Measurements from ENCODE around the gene IL13.

The IL13 gene

DNA sequence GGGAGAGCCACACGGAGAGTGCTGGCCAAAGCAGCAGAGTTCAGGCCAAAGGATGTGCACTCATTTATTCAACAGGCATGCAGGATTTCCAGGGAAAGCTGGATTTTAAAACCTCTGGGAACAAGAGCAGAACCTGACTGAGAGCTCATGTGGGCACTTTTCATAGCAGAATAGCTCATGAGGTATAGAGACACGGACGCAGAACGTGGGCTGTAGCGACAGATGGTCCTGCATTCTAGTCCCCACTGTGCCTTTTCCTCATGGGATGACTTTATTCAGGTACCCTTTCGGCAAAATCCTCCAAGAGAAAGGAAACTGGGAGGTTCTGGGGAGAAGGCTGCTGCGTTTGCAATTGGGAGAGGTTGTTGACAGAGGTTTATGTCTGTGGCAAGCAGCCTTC is 21.2 kb downstream of the IL13 start:
- TF ChIP-seq PPARA (CRISPR knock-in tag; IDR thresholded peaks at IDR 0.05; ENCODE audit: borderline replicate concordance), result no peak
- no peak for ATAC-seq

DNA sequence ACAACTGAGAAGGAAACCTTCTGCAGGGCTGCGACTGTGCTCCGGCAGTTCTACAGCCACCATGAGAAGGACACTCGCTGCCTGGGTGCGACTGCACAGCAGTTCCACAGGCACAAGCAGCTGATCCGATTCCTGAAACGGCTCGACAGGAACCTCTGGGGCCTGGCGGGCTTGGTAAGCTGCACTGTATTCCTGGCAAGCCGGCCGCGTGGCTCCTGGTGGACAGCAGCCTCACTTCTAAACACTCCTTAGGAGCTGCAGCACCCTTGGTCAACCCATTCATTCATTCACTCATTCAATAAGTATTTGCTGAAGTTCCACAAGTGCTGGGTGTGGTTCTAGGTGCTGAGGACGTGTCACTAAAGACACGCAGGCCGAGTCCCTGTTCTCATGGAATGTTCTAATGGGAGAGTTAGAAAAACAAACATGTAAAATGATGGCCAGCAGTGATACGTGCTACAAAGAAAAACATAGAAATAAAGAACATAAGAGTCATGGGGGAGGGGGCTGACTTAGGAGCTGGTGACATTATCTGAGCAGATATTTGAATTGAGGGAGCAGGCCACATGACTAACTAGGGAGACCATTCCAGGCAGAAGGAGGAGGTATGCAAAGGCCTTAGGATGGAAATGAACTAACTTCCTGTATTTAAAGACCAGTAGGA is 21.9 kb downstream of the IL13 start:
- TF ChIP-seq ZNF8 (CRISPR knock-in tag; IDR thresholded peaks at IDR 0.05) (no peak), ZFP30 (CRISPR knock-in tag; IDR thresholded peaks at IDR 0.05) (no peak)
- ATAC-seq, result no peak

DNA sequence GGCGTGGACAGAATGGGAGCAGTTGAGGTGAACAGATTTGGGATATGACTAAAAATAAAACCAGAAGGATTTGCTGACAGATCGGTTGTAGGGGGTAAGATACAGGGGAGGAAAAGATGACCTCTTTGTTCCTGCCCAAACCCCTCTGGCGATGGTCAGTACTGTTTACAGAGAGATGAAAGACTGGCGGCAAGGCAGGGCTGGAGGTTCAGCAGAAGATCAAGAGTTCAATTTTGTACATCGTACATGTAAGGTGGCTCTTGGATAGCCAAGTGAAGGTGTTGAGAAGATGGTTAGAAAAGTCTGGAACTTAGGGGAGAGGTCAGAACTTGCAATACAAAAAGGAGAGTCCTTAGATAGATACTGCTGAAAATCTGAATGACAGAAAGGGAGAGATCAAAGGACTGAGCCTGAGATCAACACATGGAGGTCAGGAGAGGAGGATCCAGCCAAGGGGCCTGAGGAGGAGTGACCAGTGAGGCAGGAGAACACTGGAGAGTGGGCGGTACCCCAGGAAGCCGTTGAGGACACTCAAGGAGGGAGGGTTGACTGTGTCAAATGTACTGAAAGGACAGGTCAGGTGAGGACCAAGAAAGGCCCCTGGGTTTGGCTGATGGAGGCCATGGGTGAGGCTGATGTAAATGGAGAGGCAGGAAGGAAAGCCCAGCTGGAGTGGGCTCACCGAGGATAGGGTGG is 23.0 kb downstream of the IL13 start:
- TF ChIP-seq, protein P1, sequence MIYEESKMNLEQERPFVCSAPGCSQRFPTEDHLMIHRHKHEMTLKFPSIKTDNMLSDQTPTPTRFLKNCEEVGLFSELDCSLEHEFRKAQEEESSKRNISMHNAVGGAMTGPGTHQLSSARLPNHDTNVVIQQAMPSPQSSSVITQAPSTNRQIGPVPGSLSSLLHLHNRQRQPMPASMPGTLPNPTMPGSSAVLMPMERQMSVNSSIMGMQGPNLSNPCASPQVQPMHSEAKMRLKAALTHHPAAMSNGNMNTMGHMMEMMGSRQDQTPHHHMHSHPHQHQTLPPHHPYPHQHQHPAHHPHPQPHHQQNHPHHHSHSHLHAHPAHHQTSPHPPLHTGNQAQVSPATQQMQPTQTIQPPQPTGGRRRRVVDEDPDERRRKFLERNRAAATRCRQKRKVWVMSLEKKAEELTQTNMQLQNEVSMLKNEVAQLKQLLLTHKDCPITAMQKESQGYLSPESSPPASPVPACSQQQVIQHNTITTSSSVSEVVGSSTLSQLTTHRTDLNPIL (CRISPR knock-in tag; IDR thresholded peaks at IDR 0.05; ENCODE audit: low read depth), result no peak
- ATAC-seq, result no peak

DNA sequence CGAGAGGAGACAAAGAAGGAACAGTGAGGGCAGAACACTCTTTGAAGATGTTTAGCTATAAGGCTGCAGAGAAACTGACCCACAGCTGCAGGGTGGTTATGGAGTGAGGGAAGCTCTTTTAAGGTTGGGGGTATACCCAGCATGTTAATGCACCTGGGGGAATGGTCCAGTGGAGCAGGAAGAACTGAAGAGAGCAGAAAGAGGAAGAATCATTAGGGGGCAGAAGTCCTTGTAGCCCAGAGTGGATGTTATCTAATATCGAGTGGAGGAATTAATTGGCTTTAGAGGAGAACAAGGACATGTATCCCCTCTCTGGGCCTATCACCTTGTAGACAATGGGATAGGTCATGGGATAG is 23.5 kb downstream of the IL13 start:
- TF ChIP-seq ZNF565 (CRISPR knock-in tag; conservative IDR thresholded peaks at IDR 0.05; ENCODE audit: low read depth), result no peak
- no peak for TF ChIP-seq ZFP3 (CRISPR knock-in tag; IDR thresholded peaks at IDR 0.05)
- no peak for TF ChIP-seq ARNTL (CRISPR knock-in tag; IDR thresholded peaks at IDR 0.05; ENCODE audit: borderline replicate concordance, low read depth)
- TF ChIP-seq TCF4 (CRISPR knock-in tag; IDR thresholded peaks at IDR 0.05; ENCODE audit: borderline replicate concordance), result no peak
- ATAC-seq, result no peak

DNA sequence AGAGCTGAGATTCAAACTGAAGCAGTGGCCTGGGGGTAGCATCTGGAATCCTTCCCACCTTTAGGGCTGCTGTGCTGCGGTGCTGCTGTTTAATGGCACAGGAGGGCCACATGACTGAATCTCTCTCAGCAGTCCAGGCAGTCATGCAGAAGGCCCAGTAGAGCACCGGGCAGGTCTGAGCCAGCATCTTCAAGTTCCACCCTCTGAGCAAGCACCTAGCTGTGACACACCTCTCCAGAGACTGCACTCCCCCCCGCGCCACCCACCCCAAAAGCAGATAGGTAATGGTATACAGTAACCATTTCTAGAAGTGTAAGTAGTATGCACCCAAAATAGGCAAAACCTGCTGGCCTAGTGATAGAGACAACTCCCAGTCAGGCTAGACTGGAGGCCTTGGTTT is 24.0 kb downstream of the IL13 start:
- no peak for ATAC-seq
- TF ChIP-seq ZC3H10 (CRISPR knock-in tag; IDR thresholded peaks at IDR 0.05), result no peak
- TF ChIP-seq TOX (CRISPR knock-in tag; IDR thresholded peaks at IDR 0.05; ENCODE audit: borderline replicate concordance), result no peak
- no peak for TF ChIP-seq OSR1 (CRISPR knock-in tag; IDR thresholded peaks at IDR 0.05)
- no peak for TF ChIP-seq GLIS3 (CRISPR knock-in tag; IDR thresholded peaks at IDR 0.05)
- TF ChIP-seq, protein P2, sequence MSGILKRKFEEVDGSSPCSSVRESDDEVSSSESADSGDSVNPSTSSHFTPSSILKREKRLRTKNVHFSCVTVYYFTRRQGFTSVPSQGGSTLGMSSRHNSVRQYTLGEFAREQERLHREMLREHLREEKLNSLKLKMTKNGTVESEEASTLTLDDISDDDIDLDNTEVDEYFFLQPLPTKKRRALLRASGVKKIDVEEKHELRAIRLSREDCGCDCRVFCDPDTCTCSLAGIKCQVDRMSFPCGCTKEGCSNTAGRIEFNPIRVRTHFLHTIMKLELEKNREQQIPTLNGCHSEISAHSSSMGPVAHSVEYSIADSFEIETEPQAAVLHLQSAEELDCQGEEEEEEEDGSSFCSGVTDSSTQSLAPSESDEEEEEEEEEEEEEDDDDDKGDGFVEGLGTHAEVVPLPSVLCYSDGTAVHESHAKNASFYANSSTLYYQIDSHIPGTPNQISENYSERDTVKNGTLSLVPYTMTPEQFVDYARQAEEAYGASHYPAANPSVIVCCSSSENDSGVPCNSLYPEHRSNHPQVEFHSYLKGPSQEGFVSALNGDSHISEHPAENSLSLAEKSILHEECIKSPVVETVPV (CRISPR knock-in tag; IDR thresholded peaks at IDR 0.05), result no peak
- no peak for TF ChIP-seq ESRRG (CRISPR knock-in tag; IDR thresholded peaks at IDR 0.05)
- TF ChIP-seq, protein P3, sequence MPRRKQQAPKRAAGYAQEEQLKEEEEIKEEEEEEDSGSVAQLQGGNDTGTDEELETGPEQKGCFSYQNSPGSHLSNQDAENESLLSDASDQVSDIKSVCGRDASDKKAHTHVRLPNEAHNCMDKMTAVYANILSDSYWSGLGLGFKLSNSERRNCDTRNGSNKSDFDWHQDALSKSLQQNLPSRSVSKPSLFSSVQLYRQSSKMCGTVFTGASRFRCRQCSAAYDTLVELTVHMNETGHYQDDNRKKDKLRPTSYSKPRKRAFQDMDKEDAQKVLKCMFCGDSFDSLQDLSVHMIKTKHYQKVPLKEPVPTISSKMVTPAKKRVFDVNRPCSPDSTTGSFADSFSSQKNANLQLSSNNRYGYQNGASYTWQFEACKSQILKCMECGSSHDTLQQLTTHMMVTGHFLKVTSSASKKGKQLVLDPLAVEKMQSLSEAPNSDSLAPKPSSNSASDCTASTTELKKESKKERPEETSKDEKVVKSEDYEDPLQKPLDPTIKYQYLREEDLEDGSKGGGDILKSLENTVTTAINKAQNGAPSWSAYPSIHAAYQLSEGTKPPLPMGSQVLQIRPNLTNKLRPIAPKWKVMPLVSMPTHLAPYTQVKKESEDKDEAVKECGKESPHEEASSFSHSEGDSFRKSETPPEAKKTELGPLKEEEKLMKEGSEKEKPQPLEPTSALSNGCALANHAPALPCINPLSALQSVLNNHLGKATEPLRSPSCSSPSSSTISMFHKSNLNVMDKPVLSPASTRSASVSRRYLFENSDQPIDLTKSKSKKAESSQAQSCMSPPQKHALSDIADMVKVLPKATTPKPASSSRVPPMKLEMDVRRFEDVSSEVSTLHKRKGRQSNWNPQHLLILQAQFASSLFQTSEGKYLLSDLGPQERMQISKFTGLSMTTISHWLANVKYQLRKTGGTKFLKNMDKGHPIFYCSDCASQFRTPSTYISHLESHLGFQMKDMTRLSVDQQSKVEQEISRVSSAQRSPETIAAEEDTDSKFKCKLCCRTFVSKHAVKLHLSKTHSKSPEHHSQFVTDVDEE (CRISPR knock-in tag; IDR thresholded peaks at IDR 0.05), result no peak
- no peak for TF ChIP-seq RARB (CRISPR knock-in tag; IDR thresholded peaks at IDR 0.05)
- no peak for TF ChIP-seq ISL1 (CRISPR knock-in tag; IDR thresholded peaks at IDR 0.05)

DNA sequence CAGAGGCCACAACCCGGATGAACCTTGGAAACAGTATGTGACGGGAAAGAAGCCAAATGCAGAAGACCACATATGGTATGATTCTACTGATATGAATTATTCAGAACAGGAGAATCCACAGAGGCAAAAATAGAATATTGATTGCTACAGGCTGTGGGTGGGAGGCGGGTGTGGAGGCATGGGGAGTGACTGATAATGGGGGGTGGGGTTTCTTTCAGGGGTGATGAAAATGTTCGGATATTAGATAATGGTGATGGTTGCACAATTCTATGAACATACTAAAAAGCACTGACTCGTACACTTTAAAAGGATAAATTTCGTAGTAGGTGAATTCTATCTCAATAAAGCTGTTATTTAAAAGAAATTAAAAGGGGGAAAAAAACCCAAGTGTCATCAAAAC is 26.5 kb downstream of the IL13 start:
- no peak for ATAC-seq
- TF ChIP-seq OSR1 (CRISPR knock-in tag; IDR thresholded peaks at IDR 0.05), result no peak
